ENCODE data around the gene GARNL3. TPM values are rescaled to one million over a fixed set of nuclear protein-coding genes. Genes with fewer than 3 reads are reported as not detected.

Gene GARNL3
- polyA plus RNA-seq, 2 donors: 3.5 TPM

DNA sequence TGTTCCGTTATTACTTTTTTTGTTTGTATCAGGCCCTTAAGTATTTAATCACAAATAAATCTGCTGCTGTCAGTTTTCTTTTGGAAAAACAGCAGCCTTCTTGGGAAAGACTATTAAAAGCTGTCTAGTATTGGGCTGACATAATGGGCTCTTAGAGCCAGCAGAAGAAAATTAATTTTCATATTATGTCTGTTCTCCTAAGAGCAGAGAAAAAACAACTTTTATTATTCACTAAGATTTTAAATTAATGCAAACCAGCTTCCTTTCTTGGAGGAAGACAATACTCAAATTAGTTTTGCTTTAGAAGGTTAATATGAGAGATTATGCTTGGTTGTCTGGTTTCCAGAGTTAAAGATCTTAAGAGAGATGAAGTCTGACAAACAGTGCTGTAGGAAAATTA lies 30.6 kb upstream of the GARNL3 start:
- Histone ChIP-seq H3K4me3 (ENCODE audit: low read depth in 1 of 2, low read length in 2 of 2) (no peak overlapping the region), H3K9me3 (ENCODE audit: control insufficient read depth in 2 of 2, insufficient read depth in 1 of 2, low read depth in 1 of 2, low read length in 1 of 2) (no peaks in the 10 kb centered on the region), H3K27me3 (ENCODE audit: control insufficient read depth in 1 of 2, insufficient read depth in 2 of 2, low read length in 2 of 2) (no peaks in the 10 kb centered on the region), H3K27ac (ENCODE audit: low read depth in 2 of 2, low read length in 1 of 2) (no peak overlapping the region), H3K4me1 (ENCODE audit: control insufficient read depth in 2 of 2, insufficient read depth in 2 of 2, low read length in 1 of 2) (peaks cover 0 to 2% of the 10 kb centered on the region in 2 donors), H3K36me3 (ENCODE audit: control insufficient read depth in 2 of 2, insufficient read depth in 2 of 2, low read length in 1 of 2) (no peaks in the 10 kb centered on the region)
- 70 to 73% methylated on average over 1 of the region's 1 CpG for WGBS, 2 donors

DNA sequence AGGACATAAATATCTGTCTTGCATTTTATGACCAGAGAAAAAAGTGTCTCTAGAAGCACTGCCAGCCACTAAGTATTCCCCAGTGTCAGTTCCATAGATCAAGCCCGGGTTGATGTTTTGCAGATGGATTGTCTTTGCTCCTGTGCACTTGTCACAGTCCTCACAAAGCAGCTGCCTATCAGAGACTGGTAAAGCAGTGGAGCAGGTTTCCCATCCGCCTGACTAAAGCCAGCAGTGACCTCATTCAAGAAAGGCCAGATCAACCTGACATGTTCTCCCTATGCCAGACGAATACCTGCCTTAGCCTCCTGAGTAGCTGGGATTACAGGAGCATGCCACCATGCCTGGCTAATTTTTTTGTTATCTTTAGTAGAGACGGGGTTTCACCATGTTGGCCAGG lies 26.8 kb upstream of the GARNL3 start:
- Histone ChIP-seq H3K9me3 (ENCODE audit: control insufficient read depth in 2 of 2, insufficient read depth in 1 of 2, low read depth in 1 of 2, low read length in 1 of 2) (no peaks in the 10 kb centered on the region), H3K36me3 (ENCODE audit: control insufficient read depth in 2 of 2, insufficient read depth in 2 of 2, low read length in 1 of 2) (no peaks in the 10 kb centered on the region), H3K27ac (ENCODE audit: low read depth in 2 of 2, low read length in 1 of 2) (peak overlapping the region; percentile 3 to 42), H3K27me3 (ENCODE audit: control insufficient read depth in 1 of 2, insufficient read depth in 2 of 2, low read length in 2 of 2) (no peaks in the 10 kb centered on the region), H3K4me3 (ENCODE audit: low read depth in 1 of 2, low read length in 2 of 2) (no peak overlapping the region), H3K4me1 (ENCODE audit: control insufficient read depth in 2 of 2, insufficient read depth in 2 of 2, low read length in 1 of 2) (peaks cover 0 to 2% of the 10 kb centered on the region in 2 donors)
- 73 to 79% methylated on average over 4 of the region's 4 CpGs for WGBS, 2 donors

DNA sequence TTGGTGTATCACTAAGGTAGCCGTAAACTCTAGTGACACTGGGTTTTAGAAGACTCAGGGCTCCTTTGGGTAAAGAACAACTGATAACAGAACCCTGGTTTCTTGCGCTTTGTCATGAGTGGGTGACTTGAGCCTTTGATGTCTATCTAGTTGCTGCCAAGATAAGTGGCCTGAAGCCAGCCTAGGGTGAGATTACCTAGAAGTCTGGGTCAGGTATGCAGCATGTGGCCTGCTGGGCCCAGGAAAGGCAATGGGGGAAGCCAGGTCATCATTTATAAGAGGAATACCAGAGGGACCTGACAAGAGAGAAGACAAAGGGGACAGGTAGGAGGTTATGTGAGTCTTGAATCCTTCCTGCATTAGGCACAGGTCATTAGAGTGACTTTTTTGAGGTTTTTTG lies 23.2 kb upstream of the GARNL3 start:
- H3K4me1 ChIP-seq (ENCODE audit: control insufficient read depth in 2 of 2, insufficient read depth in 2 of 2, low read length in 1 of 2): peaks cover 0 to 2% of the 10 kb centered on the region in 2 donors
- no peaks in the 10 kb centered on the region for H3K9me3 ChIP-seq (ENCODE audit: control insufficient read depth in 2 of 2, insufficient read depth in 1 of 2, low read depth in 1 of 2, low read length in 1 of 2)
- no peaks in the 10 kb centered on the region for H3K27me3 ChIP-seq (ENCODE audit: control insufficient read depth in 1 of 2, insufficient read depth in 2 of 2, low read length in 2 of 2)
- no peak overlapping the region for H3K27ac ChIP-seq (ENCODE audit: low read depth in 2 of 2, low read length in 1 of 2)
- H3K4me3 ChIP-seq (ENCODE audit: low read depth in 1 of 2, low read length in 2 of 2): no peak overlapping the region
- WGBS, 2 donors: 81 to 94% methylated on average over 2 of the region's 2 CpGs
- no peaks in the 10 kb centered on the region for H3K36me3 ChIP-seq (ENCODE audit: control insufficient read depth in 2 of 2, insufficient read depth in 2 of 2, low read length in 1 of 2)

DNA sequence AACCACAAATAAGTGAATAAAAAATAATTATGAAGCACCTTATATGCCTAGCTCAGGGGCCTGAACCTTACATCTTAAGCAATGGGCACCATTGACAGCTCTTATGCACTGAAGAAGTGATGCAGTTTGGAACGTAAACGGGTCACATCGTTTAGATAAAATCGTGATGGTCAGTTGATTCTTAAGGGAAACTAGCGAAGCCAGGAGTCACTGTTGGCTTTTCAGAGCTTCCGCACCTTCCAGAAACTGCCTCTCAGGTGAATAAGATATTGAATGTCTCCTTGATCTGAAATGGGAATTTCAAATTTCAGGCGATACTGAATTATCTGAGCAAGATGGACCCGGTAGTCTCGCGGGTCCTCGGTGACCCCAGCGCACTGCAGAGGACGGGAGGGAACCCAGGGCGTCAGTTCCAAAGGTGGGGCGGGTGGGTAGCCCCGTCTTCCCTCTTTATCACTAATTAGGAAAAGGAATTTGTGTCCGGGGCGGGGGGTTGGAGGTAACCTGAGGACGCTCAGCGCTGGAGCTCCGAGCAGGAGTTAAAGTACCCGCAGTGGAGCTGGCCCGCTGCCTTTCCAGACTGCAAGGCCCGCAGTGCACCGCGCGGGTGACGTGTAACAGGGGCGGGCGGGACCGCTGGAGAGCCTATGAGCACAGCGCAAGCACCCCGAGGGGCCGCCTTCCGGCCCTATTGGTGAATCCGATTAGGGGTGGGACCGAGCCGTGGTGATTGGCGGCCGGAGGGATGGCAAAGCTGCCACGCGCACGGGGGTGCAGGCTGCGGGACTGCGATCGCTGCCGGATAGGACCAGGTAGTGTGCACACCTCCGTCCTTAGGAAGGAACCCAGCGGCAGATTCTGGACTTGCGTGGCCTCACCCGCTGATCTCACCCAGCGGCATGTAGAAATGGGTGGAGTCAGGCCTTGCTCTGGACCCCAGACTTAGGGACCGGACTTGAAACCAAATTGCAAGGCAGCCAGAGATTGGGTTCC lies 19.7 kb upstream of the GARNL3 start:
- H3K27ac ChIP-seq (ENCODE audit: low read depth in 2 of 2, low read length in 1 of 2): peak overlapping the region in 1 of 2 donors; percentile 78
- H3K4me3 ChIP-seq (ENCODE audit: low read depth in 1 of 2, low read length in 2 of 2): peak overlapping the region; percentile 56 to 76

DNA sequence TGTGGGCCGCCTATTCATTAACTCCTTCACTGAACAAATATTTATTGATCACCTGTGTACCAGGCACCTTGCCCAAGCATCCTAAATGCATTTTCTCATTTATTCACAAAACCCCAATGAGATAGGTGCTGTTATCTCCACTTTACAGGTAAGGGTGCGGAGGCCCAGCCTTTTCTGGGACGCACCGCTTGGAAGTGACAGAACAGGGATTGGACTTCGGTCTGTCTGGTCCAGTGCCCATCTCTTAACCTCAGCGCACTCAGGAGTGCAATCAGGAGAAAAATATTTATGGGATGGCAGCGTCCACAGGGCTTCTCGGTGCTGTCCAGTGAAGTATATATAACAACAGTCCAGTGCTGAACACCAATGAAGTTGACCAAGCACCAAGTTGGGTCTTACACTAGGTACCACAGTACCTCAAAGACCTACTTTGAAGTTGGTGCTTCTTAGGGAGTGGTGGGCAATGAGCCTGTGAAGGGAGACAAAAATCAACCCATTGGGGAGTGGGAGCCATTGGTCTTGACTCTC lies 18.9 kb upstream of the GARNL3 start:
- no peaks in the 10 kb centered on the region for H3K4me1 ChIP-seq (ENCODE audit: control insufficient read depth in 2 of 2, insufficient read depth in 2 of 2, low read length in 1 of 2)
- 67 to 83% methylated on average over 8 of the region's 8 CpGs for WGBS, 2 donors

More for the DNA sequence above, 19.7 kb upstream of the GARNL3 start:
- 6 to 7% methylated on average over 51 to 53 of the region's 53 CpGs for WGBS, 2 donors
- Histone ChIP-seq H3K36me3 (ENCODE audit: control insufficient read depth in 2 of 2, insufficient read depth in 2 of 2, low read length in 1 of 2) (no peaks in the 10 kb centered on the region), H3K27me3 (ENCODE audit: control insufficient read depth in 1 of 2, insufficient read depth in 2 of 2, low read length in 2 of 2) (no peaks in the 10 kb centered on the region), H3K9me3 (ENCODE audit: control insufficient read depth in 2 of 2, insufficient read depth in 1 of 2, low read depth in 1 of 2, low read length in 1 of 2) (no peaks in the 10 kb centered on the region), H3K4me1 (ENCODE audit: control insufficient read depth in 2 of 2, insufficient read depth in 2 of 2, low read length in 1 of 2) (no peaks in the 10 kb centered on the region)

DNA sequence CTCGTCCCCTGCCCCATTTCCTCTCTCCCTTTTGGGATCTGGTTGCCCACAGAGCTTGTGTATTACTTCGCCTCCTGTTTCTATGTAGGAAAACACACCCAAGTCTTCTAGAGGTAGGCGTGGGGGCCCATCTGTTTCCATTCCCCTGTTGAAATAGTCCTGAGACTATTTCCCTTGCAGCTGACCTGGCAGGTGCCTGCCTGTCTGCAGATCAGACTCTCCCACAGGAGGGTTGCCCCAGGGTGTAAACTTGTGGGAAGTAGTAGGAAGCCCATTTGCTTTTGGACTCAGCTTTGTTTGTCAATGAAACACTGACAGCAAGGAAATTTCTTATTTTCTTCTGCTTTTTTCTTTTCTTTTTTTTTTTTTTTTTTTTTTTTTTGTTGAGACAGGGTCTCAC lies 16.3 kb upstream of the GARNL3 start:
- Histone ChIP-seq H3K4me1 (ENCODE audit: control insufficient read depth in 2 of 2, insufficient read depth in 2 of 2, low read length in 1 of 2) (no peaks in the 10 kb centered on the region), H3K9me3 (ENCODE audit: control insufficient read depth in 2 of 2, insufficient read depth in 1 of 2, low read depth in 1 of 2, low read length in 1 of 2) (no peaks in the 10 kb centered on the region), H3K4me3 (ENCODE audit: low read depth in 1 of 2, low read length in 2 of 2) (no peak overlapping the region), H3K27ac (ENCODE audit: low read depth in 2 of 2, low read length in 1 of 2) (no peak overlapping the region), H3K27me3 (ENCODE audit: control insufficient read depth in 1 of 2, insufficient read depth in 2 of 2, low read length in 2 of 2) (no peaks in the 10 kb centered on the region), H3K36me3 (ENCODE audit: control insufficient read depth in 2 of 2, insufficient read depth in 2 of 2, low read length in 1 of 2) (no peaks in the 10 kb centered on the region)
- WGBS, 2 donors: 79 to 82% methylated on average over 3 of the region's 3 CpGs

More for the DNA sequence above, 18.9 kb upstream of the GARNL3 start:
- Histone ChIP-seq H3K9me3 (ENCODE audit: control insufficient read depth in 2 of 2, insufficient read depth in 1 of 2, low read depth in 1 of 2, low read length in 1 of 2) (no peaks in the 10 kb centered on the region), H3K27me3 (ENCODE audit: control insufficient read depth in 1 of 2, insufficient read depth in 2 of 2, low read length in 2 of 2) (no peaks in the 10 kb centered on the region), H3K27ac (ENCODE audit: low read depth in 2 of 2, low read length in 1 of 2) (no peak overlapping the region), H3K36me3 (ENCODE audit: control insufficient read depth in 2 of 2, insufficient read depth in 2 of 2, low read length in 1 of 2) (no peaks in the 10 kb centered on the region), H3K4me3 (ENCODE audit: low read depth in 1 of 2, low read length in 2 of 2) (peak overlapping the region; percentile 56 to 76)

DNA sequence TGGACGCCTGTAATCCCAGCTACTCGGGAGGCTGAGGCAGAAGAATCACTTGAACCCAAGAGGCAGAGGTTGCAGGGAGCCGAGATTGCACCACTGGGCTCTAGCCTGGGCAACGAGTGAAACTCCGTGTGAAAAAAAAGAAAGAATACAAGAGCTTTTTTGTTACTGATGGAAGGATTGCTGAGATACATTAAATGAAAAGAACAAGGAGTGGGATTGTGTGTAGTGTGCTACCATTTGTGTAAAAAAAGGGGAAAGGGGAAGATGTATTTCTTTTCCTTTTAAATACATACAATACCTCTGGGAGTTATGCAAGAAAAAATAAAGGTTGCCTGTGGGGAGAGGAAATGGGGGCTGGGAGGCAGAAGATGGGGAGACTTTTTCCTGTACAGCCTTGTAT lies 14.7 kb upstream of the GARNL3 start:
- no peaks in the 10 kb centered on the region for H3K9me3 ChIP-seq (ENCODE audit: control insufficient read depth in 2 of 2, insufficient read depth in 1 of 2, low read depth in 1 of 2, low read length in 1 of 2)
- H3K27ac ChIP-seq (ENCODE audit: low read depth in 2 of 2, low read length in 1 of 2): no peak overlapping the region
- no peaks in the 10 kb centered on the region for H3K4me1 ChIP-seq (ENCODE audit: control insufficient read depth in 2 of 2, insufficient read depth in 2 of 2, low read length in 1 of 2)
- no peaks in the 10 kb centered on the region for H3K36me3 ChIP-seq (ENCODE audit: control insufficient read depth in 2 of 2, insufficient read depth in 2 of 2, low read length in 1 of 2)
- no peak overlapping the region for H3K4me3 ChIP-seq (ENCODE audit: low read depth in 1 of 2, low read length in 2 of 2)
- WGBS, 2 donors: 90 to 92% methylated on average over 5 of the region's 5 CpGs
- no peaks in the 10 kb centered on the region for H3K27me3 ChIP-seq (ENCODE audit: control insufficient read depth in 1 of 2, insufficient read depth in 2 of 2, low read length in 2 of 2)

DNA sequence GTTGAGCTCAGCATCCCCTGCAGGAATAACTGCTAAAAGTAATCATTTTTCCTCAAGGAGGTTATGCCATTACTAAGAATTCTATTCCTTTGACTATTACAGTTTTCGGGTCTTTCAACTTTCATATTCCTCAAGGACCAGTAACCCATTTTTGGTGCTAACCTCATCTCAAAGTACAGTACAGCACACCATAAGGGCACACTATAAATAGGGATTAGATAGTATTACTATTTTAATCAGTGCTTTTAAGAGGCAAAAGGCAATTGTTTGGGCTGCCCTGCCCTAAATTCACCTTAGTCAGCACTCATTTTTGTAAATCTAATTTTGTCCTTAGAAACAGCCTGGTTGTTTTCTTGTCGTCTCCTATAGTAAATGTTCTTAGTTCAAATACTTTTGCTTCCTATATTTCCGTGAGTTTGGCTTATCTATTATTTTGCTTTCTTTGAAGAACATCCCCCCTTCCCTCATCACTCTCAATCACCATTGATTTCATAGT lies 13.6 kb upstream of the GARNL3 start:
- Histone ChIP-seq H3K4me1 (ENCODE audit: control insufficient read depth in 2 of 2, insufficient read depth in 2 of 2, low read length in 1 of 2) (no peaks in the 10 kb centered on the region), H3K9me3 (ENCODE audit: control insufficient read depth in 2 of 2, insufficient read depth in 1 of 2, low read depth in 1 of 2, low read length in 1 of 2) (no peaks in the 10 kb centered on the region), H3K27ac (ENCODE audit: low read depth in 2 of 2, low read length in 1 of 2) (no peak overlapping the region), H3K36me3 (ENCODE audit: control insufficient read depth in 2 of 2, insufficient read depth in 2 of 2, low read length in 1 of 2) (no peaks in the 10 kb centered on the region), H3K4me3 (ENCODE audit: low read depth in 1 of 2, low read length in 2 of 2) (no peak overlapping the region), H3K27me3 (ENCODE audit: control insufficient read depth in 1 of 2, insufficient read depth in 2 of 2, low read length in 2 of 2) (no peaks in the 10 kb centered on the region)
- 85 to 90% methylated on average over 3 of the region's 3 CpGs for WGBS, 2 donors

DNA sequence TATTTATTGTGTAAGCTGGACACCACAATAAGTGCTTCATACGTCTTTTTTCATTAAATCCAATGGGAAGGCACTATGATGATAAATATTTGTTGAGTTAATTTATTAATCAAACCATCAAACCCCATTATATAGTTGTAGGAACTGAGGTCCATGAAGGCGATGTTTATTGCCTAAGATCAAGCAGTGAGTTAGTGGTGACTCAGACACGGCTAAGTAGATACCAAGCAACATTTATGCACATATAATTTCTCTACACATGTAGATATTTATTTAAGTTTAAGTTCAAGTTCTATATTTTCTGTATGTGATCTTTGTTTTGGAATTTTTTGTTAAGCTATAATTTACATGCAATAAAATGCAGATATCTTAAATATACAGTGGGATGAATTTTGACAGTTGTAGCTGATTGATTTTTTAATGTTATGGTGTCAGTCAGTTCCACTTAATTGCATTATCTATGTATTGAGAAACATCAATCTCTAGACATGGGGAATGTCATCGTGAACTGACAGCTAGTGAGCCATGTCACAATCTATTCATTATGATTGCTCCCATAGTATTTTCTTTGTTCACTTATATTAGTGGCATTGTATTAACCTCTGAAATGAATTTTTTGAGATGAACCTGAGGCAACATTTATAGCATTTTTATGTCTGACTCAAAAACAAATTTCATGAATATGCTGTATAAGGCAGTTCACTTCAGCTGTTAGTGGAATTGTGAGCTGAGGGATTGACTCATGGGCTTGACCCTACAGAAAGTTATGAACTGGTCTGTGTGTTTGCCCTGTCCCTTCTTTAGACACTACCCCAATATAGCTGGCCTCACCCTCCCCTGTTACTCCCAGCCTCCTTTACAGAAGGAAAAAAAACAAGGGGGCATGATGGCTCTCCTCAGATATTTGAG lies 11.9 kb upstream of the GARNL3 start:
- WGBS, 2 donors: 89 to 90% methylated on average over 4 of the region's 4 CpGs
- no peaks in the 10 kb centered on the region for H3K4me1 ChIP-seq (ENCODE audit: control insufficient read depth in 2 of 2, insufficient read depth in 2 of 2, low read length in 1 of 2)
- H3K4me3 ChIP-seq (ENCODE audit: low read depth in 1 of 2, low read length in 2 of 2): no peak overlapping the region
- no peak overlapping the region for H3K27ac ChIP-seq (ENCODE audit: low read depth in 2 of 2, low read length in 1 of 2)
- no peaks in the 10 kb centered on the region for H3K36me3 ChIP-seq (ENCODE audit: control insufficient read depth in 2 of 2, insufficient read depth in 2 of 2, low read length in 1 of 2)
- no peaks in the 10 kb centered on the region for H3K27me3 ChIP-seq (ENCODE audit: control insufficient read depth in 1 of 2, insufficient read depth in 2 of 2, low read length in 2 of 2)
- no peaks in the 10 kb centered on the region for H3K9me3 ChIP-seq (ENCODE audit: control insufficient read depth in 2 of 2, insufficient read depth in 1 of 2, low read depth in 1 of 2, low read length in 1 of 2)
